Activated naive CD4-positive, alpha-beta T cell treated with anti-CD3 and anti-CD28 coated beads, Interleukin-2, amount 50 U/mL, for 72 hours (primary cell): Measurements from ENCODE around the gene NUCKS1. TPM values are rescaled to one million over a fixed set of nuclear protein-coding genes. Genes with fewer than 3 reads are reported as not detected.

Experiments
- ATAC-seq, 2 donors: fragments of 150-1000 bp; cut with Tn5 transposase; 2 replicates each; pipeline ENCODE4 v1.10.0; 2021; ENCODE audit warnings: mild to moderate bottlenecking in 2 of 2, moderate library complexity in 2 of 2
- DNase-seq, 2 donors: peaks; one replicate each; pipeline ENCODE4 v3.0.0; 2021 to 2022; ENCODE audit warnings: low spot score in 2 of 2
- H3K27ac Mint-ChIP-seq, 2 donors: one replicate each; pipeline ENCODE4 v1.8.0; 2022; ENCODE audit warnings: mild to moderate bottlenecking in 2 of 2, mixed read lengths in 2 of 2
- H3K36me3 Mint-ChIP-seq, 2 donors: one replicate each; pipeline ENCODE4 v1.8.0; 2022; ENCODE audit warnings: mixed read lengths in 2 of 2
- H3K9me3 Mint-ChIP-seq, 2 donors: one replicate each; pipeline ENCODE4 v1.8.0; 2022; ENCODE audit warnings: mixed read lengths in 2 of 2
- total RNA-seq, 2 donors: library from RNA; stranded (reverse); gene quantifications; one replicate each; pipeline ENCODE4 v1.2.3, GENCODE V29; 2022

Gene NUCKS1
- total RNA-seq, 2 donors from 2014 or later = 97.1 to 173 TPM

DNA sequence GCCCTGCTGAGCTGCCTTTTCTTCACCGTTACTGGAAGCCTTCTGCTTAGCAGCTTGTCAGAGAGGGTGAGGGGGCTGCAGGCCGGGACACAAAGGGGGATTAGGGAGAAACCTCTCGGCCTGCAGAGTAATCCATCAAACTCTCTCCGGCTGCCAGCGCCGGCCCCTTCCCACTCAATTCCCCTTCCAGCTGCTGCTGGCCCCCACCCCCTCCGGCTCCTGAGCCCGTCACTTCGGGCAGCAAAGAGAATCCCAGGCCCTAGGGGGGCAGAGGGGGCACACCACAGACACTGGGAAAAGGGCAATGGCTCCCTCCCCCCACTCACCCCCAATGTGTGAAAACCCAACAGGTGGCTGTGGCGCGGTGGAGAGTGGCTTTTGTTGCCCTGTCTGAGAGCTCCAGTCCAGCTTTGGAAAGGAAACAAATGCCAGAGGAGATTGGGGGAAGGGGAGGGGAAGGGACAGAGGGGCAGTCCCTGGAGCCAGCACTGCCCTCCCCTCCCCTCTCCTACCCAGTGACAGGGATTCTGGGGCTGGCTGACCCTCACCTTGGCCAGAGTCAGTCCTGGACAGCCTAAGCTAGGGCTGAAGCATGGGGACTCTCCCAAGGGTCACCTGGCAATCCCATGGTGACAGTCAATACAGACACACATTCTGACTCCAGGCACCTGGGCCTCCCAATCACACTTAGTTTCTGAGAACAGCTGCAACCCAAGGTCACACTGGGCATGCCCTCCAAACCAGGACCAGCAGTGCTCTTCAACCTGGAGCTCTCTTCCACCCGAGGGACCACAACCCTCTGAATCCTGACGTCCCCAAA, 79.2 kb downstream of the NUCKS1 start:
- Mint-ChIP-seq H3K9me3 (no peaks in the 10 kb centered on the region), H3K36me3 (no peaks in the 10 kb centered on the region), H3K27ac (no peak overlapping the region)
- ATAC-seq (no peak), DNase-seq (no peak)

DNA sequence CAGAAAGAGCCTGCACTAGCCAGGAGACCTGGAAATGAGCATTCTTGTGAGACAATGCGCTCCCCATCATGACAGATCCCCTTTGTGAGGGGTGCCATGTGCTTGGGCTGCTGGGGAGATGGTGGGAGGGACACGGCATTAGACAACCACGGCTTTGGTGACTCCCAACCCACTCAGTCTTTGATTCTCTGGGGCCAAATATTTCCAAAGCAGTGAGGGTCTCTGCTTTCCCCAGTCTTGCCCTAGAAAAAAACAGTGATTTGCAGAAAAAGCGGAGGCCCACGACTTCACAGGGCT, 79.9 kb downstream of the NUCKS1 start:
- Mint-ChIP-seq H3K9me3 (no peaks in the 10 kb centered on the region), H3K36me3 (no peaks in the 10 kb centered on the region), H3K27ac (no peak overlapping the region)
- DNase-seq (no peak), ATAC-seq (no peak)

DNA sequence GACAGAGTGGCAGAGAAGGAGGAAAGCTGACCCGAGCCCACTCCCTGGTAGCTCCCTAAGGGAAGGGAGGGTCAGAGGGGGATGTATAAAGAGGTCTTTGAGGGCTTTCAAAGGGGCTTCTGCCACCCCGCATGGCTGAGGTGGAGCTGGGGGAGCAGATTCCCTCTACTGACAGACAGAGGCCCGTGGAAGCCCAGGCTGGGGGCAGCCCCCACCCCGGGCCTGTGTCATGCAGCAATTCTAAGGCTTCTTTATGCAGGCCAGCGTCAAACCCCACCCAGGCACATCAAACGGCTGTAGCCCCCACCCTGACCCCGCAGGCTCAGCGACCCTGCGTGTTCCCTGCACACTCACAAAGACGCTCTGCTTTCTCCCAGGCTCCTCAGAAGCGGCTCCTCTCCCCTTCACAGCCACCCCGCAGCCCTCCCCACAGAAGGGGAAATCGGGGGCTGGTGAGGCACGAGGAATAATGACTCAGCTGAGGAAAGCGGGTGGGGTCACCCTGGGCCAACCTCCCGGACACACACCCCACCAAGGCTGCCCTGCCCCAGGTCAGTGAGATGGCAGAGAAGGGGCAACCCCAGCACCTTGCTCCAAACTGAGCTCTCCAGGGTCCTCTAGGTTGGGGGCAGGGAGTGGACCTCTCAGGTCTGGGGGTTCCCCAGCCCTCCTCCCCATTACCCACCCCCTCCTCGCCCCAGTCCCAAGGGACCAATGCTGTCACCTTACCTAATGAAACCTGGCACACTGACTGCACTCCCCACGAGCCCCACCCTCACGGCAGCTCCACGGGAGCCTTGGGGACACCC, 80.4 kb downstream of the NUCKS1 start:
- Mint-ChIP-seq H3K9me3 (no peaks in the 10 kb centered on the region), H3K36me3 (no peaks in the 10 kb centered on the region), H3K27ac (no peak overlapping the region)
- ATAC-seq (no peak), DNase-seq (no peak)

DNA sequence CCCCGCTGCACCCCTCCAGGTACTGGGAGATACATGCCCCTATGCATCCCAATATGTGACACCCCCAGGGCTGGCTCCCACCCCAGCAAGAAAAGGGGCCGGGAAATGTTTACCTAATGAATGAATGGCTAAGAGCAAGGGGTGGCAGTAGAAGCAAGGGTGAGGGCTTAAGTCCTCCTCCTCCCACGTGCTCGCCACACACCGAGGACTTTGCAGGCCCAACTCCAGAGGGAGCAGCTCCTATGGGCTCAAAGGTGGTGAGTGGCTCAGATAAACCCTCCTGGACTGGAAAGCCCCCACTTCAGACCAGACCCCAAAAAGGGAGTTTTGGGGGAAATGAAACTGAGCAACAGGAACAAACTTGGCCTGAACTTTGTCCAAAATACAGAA, 81.0 kb downstream of the NUCKS1 start:
- DNase-seq (no peak), ATAC-seq (no peak)
- no peak overlapping the region for H3K27ac Mint-ChIP-seq
- H3K9me3 Mint-ChIP-seq = no peaks in the 10 kb centered on the region
- no peaks in the 10 kb centered on the region for H3K36me3 Mint-ChIP-seq

DNA sequence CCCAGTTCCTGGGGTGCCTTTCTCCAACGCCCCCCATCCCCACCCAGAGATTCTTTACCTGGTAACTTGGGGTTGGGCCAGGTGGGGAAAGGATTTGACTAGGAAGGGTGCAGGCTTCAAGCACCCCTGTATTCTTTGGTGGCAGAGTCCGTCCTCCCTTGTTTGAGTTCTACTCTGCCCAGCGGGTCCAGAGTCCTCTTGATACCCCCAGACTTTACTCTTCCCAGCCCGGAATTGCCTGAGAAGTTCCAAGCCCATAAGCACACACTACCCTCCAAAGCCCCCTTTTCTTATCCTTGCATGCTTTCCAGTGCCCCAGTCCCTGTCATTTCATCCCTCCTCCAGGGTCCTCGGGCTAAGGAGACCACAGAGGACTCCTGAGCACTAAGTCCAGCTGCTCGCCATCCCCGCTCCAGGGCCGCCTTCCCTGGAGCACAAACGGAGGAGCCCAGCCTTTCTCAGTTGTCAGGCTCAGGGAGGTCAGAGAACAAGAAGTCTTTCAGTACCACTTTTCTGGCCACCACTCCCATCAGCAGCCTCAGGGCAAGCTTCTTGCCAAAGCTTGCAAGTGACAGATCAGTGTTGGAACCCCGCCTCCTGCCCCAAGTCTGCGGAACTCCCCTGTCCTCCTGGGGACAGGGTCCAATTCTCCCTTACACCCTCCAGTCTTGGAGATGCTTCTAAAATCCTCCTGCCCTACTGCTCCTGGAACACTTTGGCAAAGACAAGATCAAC, 81.9 kb downstream of the NUCKS1 start:
- DNase-seq (no peak), ATAC-seq (no peak)
- Mint-ChIP-seq H3K9me3 (no peaks in the 10 kb centered on the region), H3K36me3 (no peaks in the 10 kb centered on the region), H3K27ac (no peak overlapping the region)

DNA sequence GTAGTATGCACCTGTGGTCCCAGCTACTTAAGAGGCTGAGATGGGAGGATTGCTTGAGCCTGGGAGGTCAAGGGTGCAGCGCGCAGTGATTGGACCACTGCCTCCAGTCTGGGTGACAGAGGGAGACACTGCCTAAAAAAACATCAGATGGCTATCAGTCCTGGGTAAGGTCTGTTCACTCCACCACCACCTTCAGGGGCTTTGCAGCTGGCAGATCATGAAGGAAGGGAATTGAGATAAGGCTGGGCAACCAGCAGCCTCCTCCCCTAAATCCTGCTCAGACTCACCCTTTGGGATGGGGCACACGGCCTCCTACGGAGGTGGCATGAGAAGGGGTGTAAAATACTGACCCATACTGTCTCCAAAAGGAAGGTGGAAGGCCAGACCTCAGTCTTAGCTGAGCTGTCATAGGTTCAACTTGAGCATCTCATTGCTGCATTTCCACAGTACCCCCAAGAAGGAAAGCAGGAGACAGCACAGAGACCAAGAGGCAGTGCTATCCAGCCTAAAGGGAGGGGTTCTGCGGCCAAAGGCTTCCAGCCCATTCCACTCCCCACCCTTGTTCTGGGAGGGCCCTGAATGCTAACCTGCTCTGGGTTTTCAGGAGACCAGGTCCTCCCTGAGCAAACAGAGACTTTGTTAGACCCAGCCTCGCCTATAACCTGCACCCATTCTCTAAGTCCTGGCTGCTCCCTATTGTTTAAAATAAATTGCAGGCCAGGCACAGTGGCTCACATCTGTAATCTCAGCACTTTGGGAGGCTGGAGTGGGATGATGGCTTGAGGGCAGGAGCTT, 83.4 kb downstream of the NUCKS1 start:
- Mint-ChIP-seq H3K9me3 (no peaks in the 10 kb centered on the region), H3K27ac (no peak overlapping the region), H3K36me3 (no peaks in the 10 kb centered on the region)
- DNase-seq = no peak
- ATAC-seq = no peak

DNA sequence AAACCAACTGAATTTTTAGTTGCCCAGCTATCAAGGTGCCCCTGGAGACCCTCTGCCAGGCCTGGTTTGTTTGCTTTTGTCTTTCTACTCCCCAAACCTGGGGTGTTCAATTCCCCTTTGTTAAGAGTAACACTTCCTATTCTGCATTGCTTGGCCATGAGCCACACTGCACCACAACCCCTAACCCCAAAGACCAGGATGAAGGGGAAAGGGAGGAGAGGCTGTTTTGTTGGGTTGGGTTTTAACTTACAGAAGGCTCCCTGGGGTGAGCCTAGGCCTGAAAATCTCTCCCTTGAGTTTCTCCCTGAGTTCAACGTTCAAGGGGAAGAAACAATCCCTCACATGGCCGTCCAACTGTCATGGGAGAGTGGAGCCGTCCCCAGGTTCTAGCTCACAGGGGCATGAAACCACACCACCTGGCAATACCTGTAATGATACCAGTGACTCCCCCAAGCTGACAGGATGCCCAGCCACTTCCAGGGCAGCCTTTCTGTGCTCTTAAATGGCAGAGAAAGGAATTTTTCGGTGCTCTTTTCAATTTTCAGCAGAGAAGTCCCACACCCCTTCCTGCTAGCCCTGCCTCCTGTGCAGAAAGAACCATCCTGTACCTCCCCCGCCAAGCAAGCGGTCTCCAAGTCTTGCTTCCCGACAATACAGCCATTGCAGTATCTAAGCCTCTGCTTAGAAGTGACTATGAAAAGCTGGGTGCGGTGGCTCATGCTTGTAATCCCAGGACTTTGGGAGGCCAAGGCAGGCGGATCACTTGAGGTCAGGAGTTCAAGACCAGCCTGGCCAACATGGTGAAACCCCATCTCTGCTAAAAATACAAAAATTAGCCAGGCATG, 84.6 kb downstream of the NUCKS1 start:
- DNase-seq (no peak), ATAC-seq (no peak)
- peak overlapping the region in 1 of 2 donors; percentile 15 for H3K27ac Mint-ChIP-seq
- no peaks in the 10 kb centered on the region for H3K9me3 Mint-ChIP-seq
- H3K36me3 Mint-ChIP-seq = no peaks in the 10 kb centered on the region

DNA sequence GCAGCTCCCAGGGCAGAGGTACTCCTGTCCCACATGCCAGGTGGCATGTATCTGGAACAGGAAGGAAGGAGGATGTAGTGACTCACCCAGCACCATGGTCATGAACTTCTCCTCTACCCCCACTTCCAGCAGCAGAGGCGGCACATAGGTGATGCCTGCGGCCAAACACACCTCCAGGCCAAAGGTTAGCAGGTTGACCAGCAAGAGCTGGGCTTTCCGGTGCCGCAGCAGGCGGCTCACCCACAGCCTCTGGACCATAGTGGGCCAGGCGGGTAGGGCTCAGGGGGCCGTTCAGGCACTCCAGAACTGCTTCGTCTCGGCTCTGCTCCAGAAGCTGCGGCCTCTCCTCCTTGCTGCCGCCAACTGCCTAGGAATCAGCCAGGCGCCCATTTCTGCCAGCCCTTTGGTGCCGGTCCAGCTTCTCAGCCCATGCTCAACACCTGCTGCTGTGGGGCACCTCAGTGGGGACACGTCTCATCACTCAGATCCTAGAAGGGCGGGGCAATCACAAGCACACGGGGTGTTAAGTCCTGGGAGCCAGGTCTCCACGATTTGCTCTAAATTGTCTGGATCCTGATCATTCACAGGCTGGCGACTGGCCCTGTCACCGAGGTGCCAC, 85.5 kb downstream of the NUCKS1 start:
- Mint-ChIP-seq H3K36me3 (no peaks in the 10 kb centered on the region), H3K27ac (no peak overlapping the region), H3K9me3 (no peaks in the 10 kb centered on the region)
- DNase-seq (no peak), ATAC-seq (no peak)

DNA sequence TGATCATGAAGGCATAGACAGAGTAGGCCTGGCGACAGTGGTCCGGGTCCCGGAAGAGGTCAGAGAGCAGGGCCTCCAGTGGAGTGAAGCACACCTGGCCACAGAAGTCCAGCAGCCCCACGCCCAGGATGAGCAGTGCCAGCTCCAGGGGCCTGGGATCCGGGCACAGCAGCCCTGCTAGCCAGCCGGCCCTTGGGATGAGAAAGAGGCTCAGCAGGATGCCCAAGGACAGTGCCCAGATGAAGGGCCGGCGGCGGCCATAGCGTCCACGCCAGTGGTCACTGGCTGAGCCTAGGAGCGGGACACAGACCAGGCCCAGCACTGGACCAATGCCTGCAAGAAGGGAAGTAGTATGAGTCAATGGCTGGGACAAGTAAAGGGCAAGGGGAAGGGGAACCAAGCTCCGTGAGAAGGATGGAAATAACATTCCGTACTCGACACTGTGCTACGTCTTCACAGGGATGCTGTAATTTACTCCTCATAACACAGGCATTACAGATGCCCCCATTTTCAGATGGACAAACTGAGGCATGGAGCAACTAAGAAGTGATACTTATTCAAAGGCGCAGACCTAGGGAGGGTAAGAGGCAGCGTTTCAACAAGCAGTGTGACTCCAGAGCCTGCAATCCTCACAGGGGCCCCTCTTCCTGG, 86.6 kb downstream of the NUCKS1 start:
- no peak overlapping the region for H3K27ac Mint-ChIP-seq
- ATAC-seq (no peak), DNase-seq (no peak)
- H3K36me3 Mint-ChIP-seq = no peaks in the 10 kb centered on the region
- H3K9me3 Mint-ChIP-seq = no peaks in the 10 kb centered on the region

Other genes with a start within 250 kb of the NUCKS1 start
- 1 to 10 TPM; 5.9 to 7.9 TPM for gene CDK18, start 245.5 kb downstream of the NUCKS1 start, total RNA-seq
- gene ELK4, start 118.2 kb downstream of the NUCKS1 start, total RNA-seq = 10 to 100 TPM; 67.8 to 91.3 TPM
- gene SLC45A3, start 69.7 kb downstream of the NUCKS1 start, total RNA-seq = 1 to 10 TPM in 1 of 2 donors, under 1 TPM in 1; 0.57 to 1.1 TPM
- gene RAB29, start 25.3 kb upstream of the NUCKS1 start, total RNA-seq = 10 to 100 TPM; 22.3 to 39.0 TPM
- 10 to 100 TPM; 31.1 to 64.4 TPM for gene SLC41A1, start 63.0 kb upstream of the NUCKS1 start, total RNA-seq
- gene PM20D1, start 100.0 kb upstream of the NUCKS1 start, total RNA-seq = under 1 TPM; 0.35 to 0.73 TPM
- not detected for gene SLC26A9, start 193.3 kb upstream of the NUCKS1 start, total RNA-seq